GM12801 (cell line): ENCODE data around the gene TMC5.

Experiments used
- TF ChIP-seq, protein P1 (sequence below): IDR thresholded peaks from one replicate; pipeline ENCODE4 v1.5.1; 2011; ENCODE audit warnings: control low read depth; ENCODE audit not compliant: insufficient read length; ENCODE audit errors: extremely low read depth

The TMC5 gene, protein sequence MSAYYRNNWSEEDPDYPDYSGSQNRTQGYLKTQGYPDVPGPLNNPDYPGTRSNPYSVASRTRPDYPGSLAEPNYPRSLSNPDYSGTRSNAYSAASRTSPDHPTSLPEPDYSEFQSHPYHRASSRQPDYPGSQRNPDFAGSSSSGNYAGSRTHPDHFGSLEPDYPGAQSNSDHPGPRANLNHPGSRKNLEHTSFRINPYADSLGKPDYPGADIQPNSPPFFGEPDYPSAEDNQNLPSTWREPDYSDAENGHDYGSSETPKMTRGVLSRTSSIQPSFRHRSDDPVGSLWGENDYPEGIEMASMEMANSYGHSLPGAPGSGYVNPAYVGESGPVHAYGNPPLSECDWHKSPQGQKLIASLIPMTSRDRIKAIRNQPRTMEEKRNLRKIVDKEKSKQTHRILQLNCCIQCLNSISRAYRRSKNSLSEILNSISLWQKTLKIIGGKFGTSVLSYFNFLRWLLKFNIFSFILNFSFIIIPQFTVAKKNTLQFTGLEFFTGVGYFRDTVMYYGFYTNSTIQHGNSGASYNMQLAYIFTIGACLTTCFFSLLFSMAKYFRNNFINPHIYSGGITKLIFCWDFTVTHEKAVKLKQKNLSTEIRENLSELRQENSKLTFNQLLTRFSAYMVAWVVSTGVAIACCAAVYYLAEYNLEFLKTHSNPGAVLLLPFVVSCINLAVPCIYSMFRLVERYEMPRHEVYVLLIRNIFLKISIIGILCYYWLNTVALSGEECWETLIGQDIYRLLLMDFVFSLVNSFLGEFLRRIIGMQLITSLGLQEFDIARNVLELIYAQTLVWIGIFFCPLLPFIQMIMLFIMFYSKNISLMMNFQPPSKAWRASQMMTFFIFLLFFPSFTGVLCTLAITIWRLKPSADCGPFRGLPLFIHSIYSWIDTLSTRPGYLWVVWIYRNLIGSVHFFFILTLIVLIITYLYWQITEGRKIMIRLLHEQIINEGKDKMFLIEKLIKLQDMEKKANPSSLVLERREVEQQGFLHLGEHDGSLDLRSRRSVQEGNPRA

DNA sequence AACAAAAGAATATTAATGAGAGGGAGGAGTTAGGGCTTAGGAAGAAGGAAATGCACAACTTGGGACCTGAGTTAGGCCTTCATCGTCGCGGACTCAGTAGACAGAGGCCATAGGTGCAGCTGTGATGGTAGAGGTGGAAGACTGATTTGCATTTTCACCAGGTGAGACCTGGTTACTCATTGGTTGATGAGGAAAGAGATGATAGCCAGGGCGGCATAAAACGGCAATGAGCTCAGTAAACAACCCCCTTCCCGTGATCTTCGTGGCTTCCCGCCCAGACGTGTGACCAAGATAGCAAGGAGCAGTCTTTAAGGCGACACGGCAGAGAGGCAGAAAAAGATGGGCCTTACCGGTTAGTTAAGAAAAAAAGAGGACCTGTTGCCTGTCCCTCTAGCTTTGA, at the start of gene TMC5:
Gene TMC5, plus strand, starts transcription at position 244 of the 400 bp plus-strand sequence. CDS start 22,156 bp downstream, outside the sequence.
- TF ChIP-seq, protein P1, sequence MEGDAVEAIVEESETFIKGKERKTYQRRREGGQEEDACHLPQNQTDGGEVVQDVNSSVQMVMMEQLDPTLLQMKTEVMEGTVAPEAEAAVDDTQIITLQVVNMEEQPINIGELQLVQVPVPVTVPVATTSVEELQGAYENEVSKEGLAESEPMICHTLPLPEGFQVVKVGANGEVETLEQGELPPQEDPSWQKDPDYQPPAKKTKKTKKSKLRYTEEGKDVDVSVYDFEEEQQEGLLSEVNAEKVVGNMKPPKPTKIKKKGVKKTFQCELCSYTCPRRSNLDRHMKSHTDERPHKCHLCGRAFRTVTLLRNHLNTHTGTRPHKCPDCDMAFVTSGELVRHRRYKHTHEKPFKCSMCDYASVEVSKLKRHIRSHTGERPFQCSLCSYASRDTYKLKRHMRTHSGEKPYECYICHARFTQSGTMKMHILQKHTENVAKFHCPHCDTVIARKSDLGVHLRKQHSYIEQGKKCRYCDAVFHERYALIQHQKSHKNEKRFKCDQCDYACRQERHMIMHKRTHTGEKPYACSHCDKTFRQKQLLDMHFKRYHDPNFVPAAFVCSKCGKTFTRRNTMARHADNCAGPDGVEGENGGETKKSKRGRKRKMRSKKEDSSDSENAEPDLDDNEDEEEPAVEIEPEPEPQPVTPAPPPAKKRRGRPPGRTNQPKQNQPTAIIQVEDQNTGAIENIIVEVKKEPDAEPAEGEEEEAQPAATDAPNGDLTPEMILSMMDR = no peak

- TF ChIP-seq, protein P1 = no peak
These were observed 43.3 kb upstream of the TMC5 start for GRCh38 chr16:19374402-19374801.

DNA sequence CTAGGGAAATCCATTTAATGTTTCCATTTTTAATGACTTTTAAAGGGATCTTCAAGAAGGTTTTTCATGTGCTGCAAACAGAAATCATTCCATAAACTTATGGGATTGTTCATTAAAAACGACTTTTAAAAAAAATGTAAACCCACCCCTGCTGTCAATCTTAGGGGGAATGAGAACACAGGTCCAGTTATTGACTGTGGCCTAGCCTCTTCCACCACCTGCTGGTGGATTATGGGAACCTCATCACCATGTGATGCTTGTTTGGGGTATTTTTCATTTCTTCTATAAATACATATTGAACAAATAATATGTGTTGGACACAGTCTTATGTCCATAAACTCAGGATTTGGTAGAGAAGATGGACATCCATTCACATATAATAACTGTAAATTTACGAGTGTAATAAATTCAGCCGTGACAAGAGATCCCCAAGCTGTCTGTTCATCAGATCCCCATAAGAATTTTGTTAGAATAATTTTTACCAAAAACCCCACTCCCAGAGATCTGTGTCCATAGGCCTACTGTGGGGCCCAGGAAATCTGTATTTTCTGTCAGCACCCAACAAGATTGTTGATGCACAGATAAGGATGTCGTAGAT, 42.0 kb upstream of the TMC5 start:
- TF ChIP-seq, protein P1 = no peak

DNA sequence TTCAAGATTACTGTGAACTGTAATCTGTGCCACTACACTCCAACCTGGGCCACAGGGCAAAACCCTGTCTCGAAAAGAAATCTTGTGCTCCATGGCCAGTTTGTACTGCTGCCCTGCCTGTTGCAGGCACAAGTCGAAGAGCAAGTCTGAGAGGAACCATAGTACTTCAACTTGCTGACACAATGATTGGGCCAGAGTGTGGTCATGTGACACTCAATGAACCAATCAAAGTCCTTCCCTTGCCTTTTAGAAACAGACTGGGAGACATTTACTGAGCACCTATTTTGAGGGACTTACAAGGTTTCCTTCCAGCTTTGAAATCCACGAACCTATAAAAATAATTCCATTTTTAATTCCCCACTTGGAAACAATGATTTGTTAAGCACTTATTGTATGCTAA, 39.8 kb upstream of the TMC5 start:
- TF ChIP-seq, protein P1 = no peak

GRCh38 chr16:19378511-19378910, 39.2 kb upstream of the TMC5 start:
- TF ChIP-seq, protein P1 = no peak

GRCh38 chr16:19379838-19380237, 37.8 kb upstream of the TMC5 start:
- TF ChIP-seq, protein P1 = no peak

- TF ChIP-seq, protein P1 = no peak
These were observed 37.4 kb upstream of the TMC5 start for GRCh38 chr16:19380328-19380727.
